HG03432 (cell line): ENCODE data around the gene MRPL37.

ENCODE experiments used
- ATAC-seq: cut with Tn5 transposase; IDR thresholded peaks from one replicate; pipeline ENCODE4 v1.9.1; 2021; ENCODE audit warnings: mild to moderate bottlenecking, moderate library complexity; ENCODE audit not compliant: unreplicated experiment

The MRPL37 gene

DNA sequence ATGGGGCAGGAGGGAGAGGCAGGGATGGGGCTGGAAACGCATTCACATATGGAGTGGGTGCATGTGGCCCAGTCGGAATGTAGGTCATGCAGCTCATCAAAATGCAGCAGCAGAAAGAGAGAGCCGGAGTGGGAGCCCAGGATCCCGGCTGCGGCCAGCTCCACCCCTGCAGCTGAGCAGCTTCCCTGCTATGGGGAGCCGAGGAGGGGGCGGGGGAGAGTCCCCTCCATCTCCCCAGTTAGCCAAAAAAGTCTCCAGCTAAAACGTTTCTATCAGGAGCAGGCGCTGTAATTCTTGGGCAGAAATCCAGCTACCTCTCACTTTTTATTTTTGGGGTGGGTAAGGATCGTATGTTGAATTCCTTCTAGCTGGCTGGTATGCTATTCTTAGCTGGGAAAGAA lies 39.7 kb downstream of the MRPL37 start:
- no peak for ATAC-seq

DNA sequence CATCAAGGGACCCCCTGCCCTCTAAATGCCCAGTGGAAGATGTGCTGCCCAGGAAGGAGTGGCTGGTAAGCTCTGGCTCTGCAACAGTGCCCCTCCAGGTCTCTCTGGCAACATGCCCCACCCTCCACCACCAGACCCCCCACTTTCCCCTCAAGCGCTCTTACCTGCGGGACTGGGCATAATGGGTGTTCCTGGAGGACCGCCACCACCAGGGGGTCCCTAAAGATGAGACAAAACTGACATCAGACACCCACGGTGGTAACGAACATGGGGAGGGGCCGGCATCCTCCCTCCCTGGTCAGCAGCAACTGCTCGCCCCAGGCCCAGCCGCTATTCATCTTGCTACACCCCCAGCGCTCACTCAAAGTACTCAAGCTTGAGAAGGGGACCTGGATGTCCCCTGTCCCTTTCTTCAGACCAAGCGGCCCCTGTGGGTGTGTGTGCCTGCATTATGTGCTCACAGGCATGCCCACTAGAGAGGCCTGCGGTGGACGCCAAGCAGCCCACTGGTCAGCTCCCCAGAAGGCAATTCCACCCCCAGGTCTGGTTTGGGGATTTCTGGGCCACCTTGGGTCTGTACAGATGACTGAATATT lies 40.9 kb downstream of the MRPL37 start:
- ATAC-seq: no peak

DNA sequence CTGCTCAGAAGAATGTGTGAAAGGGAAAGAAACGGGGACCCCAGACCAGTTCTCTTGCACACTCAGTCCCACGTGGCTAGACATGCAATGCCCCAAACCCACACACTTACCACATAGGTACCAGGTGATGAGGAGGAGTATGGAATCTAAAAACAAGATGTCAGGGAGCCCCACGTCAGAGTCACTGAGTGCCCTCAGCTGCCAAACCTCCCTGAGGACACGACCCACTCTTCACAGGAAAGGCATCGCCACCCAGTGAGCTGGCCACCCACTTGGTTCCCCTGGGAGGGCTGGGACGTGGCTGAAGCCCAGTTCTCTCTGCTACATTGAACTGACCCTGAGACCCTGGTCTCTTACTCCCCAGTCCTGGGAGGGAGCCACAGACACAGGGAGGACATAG lies 41.4 kb downstream of the MRPL37 start:
- ATAC-seq: no peak

DNA sequence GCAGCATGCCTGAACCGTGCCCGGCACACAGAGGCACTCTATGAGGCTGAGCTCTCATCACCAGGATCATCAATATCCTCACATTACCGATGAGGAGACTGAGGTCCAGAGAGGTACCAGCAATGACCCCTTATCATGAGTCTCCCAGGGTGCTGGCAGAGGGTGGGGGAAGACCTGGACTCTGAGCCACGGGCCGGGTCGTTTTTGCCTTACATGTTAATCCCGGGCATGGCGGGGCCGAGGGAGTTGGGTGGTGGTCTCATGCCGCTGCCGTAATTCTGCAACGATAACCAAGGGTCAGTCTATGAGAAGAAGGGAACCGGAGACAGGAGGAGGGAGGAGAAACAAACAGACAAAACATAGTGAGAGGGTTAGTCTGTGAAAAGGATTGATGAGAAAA lies 43.1 kb downstream of the MRPL37 start:
- no peak for ATAC-seq

DNA sequence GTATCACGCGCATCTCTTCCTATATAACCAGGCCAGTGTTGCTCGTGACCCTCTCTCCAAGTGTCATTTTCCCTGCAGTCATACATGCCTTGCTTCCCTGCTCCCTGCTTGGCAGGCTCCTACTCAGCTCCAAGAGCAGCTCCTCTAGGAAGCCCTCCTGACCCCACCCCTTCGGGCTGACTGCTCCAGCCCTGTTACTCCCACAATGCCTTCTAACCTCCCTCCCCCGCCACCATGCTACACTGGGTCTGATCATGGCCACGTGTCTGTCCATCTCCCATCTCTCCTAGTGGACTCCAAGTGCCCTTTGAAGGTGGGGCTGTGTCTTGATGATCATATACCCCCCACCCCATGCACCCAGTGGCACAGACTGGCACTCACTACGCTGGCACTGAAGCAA lies 44.7 kb downstream of the MRPL37 start:
- no peak for ATAC-seq

DNA sequence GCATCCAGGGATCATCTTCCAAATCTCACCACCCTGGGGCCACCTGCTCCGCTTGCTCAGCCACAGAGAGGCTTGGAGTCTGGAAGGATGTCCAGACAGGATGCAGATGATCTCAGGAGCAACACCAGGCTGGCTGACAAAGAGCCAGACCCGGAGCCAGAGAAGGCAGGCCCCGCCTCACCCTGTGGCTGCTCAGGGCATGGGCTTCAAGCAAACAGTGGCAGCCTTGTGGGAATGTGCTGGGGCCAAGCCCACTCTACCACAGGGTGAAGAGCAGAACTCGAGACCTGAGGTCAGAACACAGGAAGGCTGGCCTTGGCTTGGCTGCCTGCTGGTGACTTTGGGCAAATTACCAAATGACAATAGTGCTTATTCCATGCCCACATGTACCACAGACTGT lies 45.5 kb downstream of the MRPL37 start:
- no peak for ATAC-seq

DNA sequence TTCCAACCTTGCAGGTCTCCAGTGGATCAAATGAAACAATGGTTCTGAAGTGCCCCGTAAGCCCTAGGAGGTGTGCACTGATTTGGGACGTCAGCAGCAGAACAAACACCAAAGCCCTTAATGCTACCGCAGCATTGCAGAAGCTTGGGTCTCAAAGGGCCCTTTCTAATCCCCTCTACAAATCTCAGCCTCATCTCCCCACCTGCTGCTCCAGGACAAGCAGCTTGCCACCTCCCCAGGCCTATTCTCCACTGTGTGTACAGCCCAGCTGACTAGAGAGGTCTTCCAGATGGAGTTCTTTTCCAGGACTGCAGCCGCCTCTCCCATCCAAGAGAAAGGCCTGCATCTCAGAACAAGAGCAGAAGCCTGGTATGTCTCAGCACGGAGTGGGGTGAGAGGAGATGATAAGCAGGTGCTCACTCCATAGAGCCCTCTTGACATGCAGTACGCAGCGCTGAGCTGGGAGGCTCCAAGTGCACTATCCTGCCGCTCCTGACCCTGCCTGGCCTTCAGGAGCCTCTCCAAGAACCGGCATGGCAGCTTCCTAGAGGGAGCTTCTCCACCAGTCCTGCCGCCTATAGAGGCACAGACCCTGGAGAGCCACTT lies 46.3 kb downstream of the MRPL37 start:
- no peak for ATAC-seq

DNA sequence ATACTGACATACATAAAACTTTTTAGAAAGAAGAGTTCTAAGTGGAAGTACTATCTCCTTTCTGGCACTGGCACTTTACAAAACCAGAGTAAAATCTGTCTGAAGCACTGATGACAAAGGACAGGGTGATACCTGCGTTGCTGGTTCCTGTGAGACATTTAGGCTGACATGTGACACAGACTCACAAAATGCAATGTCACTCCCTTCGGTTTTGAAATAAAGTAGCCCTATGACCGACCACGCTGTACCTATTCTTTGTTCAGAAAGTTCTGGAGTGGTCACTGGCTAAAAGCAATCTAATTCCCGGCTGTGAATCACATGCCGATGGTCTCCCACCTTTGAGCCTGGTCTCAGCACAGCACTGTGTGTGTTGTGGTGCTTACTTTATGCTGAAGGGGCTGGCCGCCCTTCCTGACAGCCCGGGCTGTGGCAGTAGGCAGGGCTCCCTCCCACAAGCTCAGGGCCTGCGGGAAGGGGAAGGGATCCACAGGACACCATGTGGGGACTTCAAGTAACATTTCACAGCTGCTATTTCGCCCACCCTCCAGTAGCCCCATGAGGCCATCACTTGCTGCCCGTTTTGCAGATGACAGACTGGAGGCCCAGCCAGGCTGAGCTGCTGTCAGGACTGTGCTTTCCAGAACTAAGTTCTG lies 48.0 kb downstream of the MRPL37 start:
- no peak for ATAC-seq

DNA sequence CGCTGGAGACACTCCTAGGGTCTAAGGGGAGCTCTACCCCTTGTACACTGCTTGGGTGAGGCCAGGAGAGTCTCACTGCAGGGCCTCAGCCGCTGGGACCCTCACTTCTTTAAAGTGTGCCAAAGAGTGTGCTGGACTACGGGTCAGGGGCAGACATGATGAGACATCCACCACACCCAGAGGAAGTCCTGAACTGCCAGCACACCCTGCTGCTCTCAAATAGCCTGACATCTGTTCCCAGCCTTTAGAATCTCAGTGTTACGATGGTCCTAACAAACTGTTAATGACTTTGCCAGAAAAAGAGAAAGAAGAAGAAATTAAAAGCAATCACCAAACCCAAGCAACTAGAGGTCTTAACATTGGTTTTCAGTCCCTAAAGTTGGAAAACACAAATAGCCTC lies 49.0 kb downstream of the MRPL37 start:
- no peak for ATAC-seq

DNA sequence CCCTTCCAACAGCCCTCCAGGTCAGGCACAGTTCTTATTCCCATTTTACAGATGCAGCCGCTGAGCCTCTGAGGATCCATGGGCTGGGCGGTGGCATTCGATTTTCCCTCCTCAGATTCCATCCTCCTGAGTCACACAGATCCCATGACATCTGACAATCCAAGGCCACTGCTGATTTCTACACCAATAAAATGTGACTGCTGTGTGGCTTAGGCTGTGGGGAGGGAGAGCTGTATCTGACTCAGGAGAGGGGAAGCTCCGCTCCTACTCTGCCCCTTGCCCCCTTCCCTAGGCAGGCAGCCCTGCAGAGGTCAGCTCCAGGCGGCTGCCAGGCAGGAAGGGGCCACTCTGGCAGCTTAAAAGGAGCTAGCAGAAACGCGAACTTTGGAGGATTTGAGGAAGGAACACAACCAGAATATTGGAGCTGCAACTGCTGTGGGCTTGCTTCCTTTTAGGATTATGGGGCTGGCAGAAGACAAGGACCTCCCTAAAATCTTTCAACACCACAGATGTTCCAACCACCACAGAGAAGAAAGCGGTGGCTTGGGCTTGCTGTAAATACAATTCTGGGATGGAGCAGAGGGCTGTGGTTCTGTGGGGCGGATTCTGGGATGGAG lies 50.0 kb downstream of the MRPL37 start:
- ATAC-seq: no peak

DNA sequence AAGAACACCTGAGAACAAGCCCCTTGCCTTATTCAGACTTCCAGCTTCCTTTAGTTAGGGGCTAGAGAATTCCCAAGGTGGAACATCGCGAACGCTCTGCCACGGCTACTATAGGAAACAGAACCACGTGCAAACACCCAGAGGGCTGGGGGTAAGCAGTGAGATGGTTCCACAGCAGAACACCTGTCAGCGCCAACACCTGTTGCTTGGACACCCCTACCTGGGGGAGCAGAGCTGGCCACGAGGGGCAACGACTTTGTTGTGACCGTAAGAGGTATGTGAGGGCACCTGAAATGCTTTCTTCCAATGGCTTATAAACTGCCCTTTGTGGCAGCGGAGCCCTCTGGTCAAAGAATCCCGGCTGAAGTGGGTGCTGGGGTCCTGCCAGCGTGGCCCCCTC lies 50.7 kb downstream of the MRPL37 start:
- ATAC-seq: no peak

DNA sequence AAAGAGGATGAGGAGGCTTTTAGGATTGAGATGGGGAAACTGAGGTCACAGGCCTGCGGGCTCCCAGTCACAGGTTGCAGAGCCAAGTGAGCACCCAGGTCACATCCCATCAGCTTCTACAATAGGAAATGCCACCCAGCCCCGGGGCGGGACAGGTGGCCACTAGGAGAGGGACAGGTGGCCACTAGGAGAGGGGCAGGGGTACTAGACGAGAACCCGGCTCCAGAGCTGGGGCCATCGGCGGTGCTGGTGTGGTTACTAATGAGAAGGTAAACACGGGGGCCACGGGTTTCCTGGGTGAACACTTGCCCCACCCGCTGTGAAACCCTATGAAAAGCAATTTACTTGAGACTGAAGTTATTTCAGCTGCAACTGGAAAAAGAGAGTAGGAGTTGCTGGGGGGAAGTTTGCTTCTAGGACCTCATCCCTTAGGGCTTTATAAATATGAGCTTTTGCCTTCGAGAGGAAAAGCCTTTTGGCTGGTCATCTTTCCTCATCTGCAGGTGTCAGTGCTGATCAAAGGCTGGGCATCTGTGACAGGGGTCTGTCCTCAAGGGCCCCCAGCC lies 52.5 kb downstream of the MRPL37 start:
- no peak for ATAC-seq

DNA sequence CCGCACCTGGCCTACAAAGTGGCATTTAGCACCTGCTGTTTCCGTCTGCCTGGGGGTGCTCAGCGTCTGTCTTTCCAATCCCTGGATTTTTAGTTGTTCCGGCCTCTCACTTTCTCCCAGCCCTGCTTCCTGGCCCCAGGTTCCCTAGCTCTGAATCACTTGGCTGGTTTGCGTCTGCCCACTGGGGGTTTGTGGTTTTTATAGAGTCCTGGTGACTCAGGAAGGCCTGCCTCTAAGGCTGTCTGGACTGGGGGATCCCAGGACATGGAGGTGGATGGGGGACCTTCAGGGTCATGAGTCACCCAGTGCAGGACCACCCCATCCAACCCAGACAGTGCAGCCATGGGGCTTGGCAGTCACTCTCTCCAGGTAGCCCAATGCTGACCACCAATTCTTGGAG lies 53.5 kb downstream of the MRPL37 start:
- ATAC-seq: no peak

DNA sequence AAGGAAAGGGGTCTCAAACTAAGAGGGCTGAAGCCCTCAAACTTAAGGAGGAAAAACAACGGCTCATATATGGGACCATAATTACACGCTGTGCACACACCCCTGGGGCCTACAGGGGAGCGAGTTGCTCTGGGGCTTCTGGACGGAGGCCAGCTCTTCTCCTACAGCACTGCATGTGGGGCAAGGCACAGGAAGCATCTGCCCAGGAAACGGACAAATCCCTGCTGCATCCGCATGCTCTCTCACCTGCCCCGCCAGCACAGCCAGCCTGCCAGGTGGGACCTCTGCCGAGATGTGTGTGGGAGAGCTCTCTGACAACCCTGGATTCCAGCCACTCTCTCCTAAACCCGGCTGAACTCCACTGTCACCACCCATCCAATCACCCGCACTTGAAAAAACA lies 54.1 kb downstream of the MRPL37 start:
- no peak for ATAC-seq

DNA sequence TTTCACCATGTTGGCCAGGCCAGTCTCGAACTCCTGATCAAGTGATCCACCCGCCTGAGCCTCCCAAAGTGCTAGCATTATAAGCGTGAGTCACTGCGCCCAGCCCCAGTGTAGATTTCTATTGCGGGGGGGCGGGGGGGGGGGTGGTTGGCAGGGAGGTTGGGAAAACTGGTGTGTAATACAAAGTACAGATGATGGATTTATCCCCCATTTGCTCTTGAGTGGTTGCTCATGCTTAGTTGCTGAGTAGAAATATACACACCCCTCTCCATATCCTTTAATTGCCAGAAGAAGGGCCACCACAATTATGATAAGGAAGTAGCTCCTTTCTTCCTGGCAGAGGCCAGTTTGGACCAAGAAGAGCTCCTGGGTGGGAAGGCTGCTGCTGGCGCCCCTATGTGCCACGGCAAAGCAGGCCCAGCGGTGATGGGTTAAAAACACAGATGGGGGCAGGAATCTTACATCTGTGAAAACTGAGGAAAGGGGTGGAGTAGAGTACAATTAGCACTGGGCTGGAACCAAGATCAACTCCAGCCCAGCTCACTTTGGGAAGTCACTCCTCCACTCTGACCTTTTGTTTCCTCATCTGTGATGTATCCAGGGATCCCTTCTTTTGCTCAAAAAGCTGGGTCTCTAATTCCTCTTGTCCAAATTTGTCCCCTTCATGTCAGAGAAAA lies 55.2 kb downstream of the MRPL37 start:
- no peak for ATAC-seq

DNA sequence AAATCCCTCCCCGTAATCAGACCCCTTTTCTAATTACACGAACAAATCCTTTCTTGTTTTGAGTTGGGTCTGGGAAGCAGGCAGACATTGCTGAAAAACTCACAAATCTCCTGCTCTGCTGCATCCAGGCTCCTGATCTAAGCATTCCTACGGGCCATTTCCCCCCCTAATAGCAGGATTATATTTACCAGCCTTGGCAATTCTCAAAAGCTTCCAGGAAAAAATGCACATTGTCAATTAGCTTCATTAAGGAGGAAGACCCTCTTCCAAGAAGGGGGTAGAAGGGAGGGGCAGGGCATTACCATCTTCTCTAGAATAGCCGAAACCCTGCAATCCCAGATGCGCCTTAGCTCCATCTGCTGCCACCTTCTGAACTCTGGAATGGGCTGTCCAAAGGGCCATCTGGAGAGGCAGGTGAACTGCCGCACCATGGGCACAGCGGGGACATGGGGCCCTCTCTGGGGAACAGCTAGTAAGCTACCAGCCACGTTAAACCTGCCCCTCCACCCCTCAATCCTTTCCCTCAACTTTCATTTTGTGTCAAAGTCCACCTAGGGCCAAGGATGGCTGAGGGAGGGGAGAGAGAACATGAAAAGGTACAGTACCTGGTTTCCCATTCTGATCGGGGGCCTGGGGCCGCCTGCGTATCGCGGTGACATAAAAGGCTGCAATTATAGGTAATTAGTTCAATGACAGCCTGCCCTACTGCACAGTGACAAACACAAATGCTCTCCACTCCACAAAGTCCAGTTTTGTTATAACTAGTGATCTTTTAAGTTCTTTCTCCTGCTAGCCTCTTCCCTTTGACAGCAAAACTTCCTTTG lies 56.8 kb downstream of the MRPL37 start:
- no peak for ATAC-seq

DNA sequence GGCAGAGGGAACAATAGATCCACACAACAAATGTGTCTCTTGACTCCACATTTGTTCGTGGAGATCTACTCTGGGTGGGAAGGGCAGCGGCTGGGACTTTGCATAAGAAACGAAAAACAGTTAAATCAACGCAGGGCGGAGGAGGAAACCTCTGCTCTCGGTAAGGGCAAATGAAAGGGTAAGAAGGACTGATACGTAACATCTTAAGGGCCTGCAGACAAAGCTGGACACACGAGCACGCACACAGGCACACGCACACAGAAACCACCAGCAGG lies 57.3 kb downstream of the MRPL37 start:
- ATAC-seq: no peak

DNA sequence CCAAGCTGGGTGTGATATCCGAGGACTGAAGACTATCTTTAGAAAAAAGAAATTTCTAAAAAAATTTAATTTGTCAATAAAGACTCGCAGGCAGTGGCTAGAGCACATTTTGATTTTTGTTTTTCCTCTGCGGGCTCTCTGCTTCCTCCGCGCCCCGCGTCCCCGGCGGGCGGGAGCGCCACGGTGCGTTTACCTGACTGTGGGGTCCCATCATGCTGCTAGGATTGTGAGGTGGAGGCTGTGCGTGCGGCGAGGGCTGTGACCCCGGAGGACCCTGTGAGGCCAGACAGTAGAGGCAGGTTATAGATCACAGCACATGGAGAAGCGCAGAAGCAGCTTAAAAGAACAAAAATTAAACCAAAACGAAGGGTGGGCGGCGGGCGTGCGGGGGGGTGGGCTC lies 57.9 kb downstream of the MRPL37 start:
- ATAC-seq: no peak

DNA sequence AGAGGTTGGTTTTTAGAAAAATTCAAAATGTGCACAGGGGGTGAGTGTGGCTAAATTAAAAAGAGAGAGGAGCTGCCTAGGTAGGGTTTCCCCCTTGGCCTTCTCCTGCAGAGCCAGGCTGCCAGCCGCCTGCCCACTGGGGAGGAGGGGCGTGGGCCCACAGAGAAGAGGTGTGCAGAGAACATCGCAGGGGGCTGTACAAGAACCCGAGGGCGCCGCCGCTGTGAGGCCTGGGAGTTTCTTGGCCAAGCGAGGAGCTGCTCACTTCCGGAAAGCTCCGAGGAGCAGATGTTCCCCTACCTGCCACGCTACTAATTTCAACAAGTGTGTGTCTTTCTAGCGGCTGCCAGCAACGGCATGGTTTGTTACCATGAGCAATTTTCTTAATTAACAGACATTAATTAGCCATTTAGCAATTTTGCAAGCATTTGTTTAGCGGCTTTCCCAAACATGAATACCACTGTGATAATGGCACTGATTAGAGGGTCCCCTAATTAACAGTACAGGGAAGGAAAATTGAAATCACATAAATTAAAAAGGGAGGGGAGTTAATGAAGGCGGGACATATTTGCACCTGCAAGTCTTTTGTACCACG lies 59.7 kb downstream of the MRPL37 start:
- no peak for ATAC-seq

DNA sequence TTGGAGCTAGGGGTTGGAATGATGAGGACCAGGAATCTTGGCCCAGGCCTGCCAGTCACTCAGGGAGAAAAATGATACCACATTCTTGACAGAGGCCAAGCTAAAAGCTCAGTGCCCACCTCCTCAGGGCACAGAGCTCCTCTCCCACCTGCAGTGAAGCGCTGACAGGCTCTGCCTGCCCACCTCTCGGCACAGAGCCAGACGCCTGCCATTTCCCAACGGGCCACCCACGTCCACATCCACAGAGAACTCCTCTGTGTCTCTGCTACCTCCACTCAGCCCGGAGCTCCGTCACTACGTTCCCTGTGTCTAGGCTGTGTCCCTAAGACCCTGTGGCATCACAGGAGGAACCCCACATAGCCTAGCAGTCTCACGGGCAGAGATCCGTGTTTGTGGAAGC lies 60.8 kb downstream of the MRPL37 start:
- ATAC-seq: no peak
